Stomach (tissue), 9 donors: ENCODE measurements around the gene AARSD1. TPM values are rescaled to one million over a fixed set of nuclear protein-coding genes. Genes with fewer than 3 reads are reported as not detected.
A peak's percentile ranks its signal among the peaks of the same experiment; 100 is the strongest.

Source experiments
- DNase-seq, 2 donors: peaks; one replicate each; pipeline versions ENCODE4 v3.0.0 to v3.0.0-alpha.2; 2013 to 2019
- H3K27ac ChIP-seq, 5 donors: fragments of 200-600 bp in 4 of 5; sonication (generic) in 4 of 5; one replicate each; pipeline ENCODE4 v1.5.1; 2013 to 2019; ENCODE audit warnings: mild to moderate bottlenecking in 1 of 5, moderate library complexity in 1 of 5
- H3K27me3 ChIP-seq, 3 donors: fragments of 200-600 bp; sonication (generic); one replicate each; pipeline ENCODE4 v1.5.1; 2017 to 2019; ENCODE audit warnings: mixed run types in 1 of 3
- H3K36me3 ChIP-seq, 4 donors: fragments of 200-600 bp; sonication (generic); 1 replicate in 3 of 4; 2 replicates in 1 of 4; pipeline ENCODE4 v1.5.1; 2016 to 2019
- H3K4me1 ChIP-seq, 4 donors: fragments of 200-600 bp; sonication (generic); one replicate each; pipeline ENCODE4 v1.5.1; 2016 to 2019
- H3K4me3 ChIP-seq, 4 donors: fragments of 200-600 bp; sonication (generic) in 3 of 4; one replicate each; pipeline ENCODE4 v1.5.1; 2016 to 2019; ENCODE audit warnings: mild to moderate bottlenecking in 1 of 4
- H3K9me3 ChIP-seq, 4 donors: fragments of 200-600 bp; sonication (generic); one replicate each; pipeline ENCODE4 v1.5.1; 2016 to 2019
- EP300 ChIP-seq: sonication (generic); formaldehyde crosslinking; IDR thresholded peaks from one replicate; pipeline ENCODE4 v1.6.1; 2017; ENCODE audit warnings: antibody characterized with exemption
- POLR2A ChIP-seq, 4 donors: fragments of 450-650 bp; IDR thresholded peaks; one replicate each; pipeline ENCODE4 v1.6.1; 2016; ENCODE audit warnings: antibody characterized with exemption in 4 of 4, control low read depth in 2 of 4, mild to moderate bottlenecking in 1 of 4, moderate library complexity in 1 of 4
- POLR2AphosphoS5 ChIP-seq, 3 donors: sonication (generic); formaldehyde crosslinking; IDR thresholded peaks; one replicate each; pipeline ENCODE4 v1.6.1; 2016; ENCODE audit warnings: antibody characterized with exemption in 3 of 3
- WGBS, 5 donors: extraction: QIAGEN DNeasy Blood & Tissue Kit in 3 of 5; methylation state at CpG; one replicate each; pipeline versions ENCODE4 v1.1.5 to v1.1.7; 2013 to 2018; 5-methylcytosine and 5-hydroxymethylcytosine counted together
- intact Hi-C: fragments of 100-400 bp; cut with DNase I; formaldehyde crosslinking; loops from one replicate; pipeline ENCODE4 v1.15.1; 2023; ENCODE audit warnings: low total_unique reads
- polyA plus RNA-seq, 3 donors: library from polyadenylated mRNA; stranded (reverse); fragments of 200-250 nt; gene quantifications; one replicate each; pipeline ENCODE4 v1.2.3, GENCODE V29; 2013
- total RNA-seq, 5 donors: library from RNA; depleted of rRNA; stranded (reverse); fragments of >200 nt; gene quantifications; one replicate each; pipeline versions ENCODE4 v1.1.0 to v1.2.3, GENCODE V29; 2014 to 2016
- TF ChIP-seq, protein P1 (sequence below), 7 experiments: fragments of 450-650 bp in 4 of 7; fragments of 200-600 bp in 3 of 7; sonication (generic) in 3 of 7; IDR thresholded peaks; one replicate each; pipeline ENCODE4 v1.5.1; 2016 to 2019; ENCODE audit warnings: antibody characterized with exemption in 7 of 7, control low read depth in 2 of 7, mild to moderate bottlenecking in 1 of 7
- donor health status: healthy with polysubstance abuse.
- donor health status: Bipolar disorder and iron deficiency.
- donor health status: healthy.

AARSD1 gene
- total and polyA plus RNA-seq, 8 donors: 6.4 to 64.0 (median 35.6) TPM

- intact Hi-C loops: no loop called here
- Histone ChIP-seq H3K36me3 (peaks cover 46 to 75% (median 70%) of the 10 kb centered on the region in 4 donors), H3K9me3 (no peaks in the 10 kb centered on the region), H3K27me3 (no peaks in the 10 kb centered on the region), H3K4me1 (peaks cover 7 to 22% (median 9%) of the 10 kb centered on the region in 4 donors), H3K4me3 (no peak overlapping the region), H3K27ac (no peak overlapping the region)
- no peak for TF ChIP-seq POLR2AphosphoS5 (IDR thresholded peaks at IDR 0.05)
- no peak for TF ChIP-seq EP300
- no peak for TF ChIP-seq POLR2A (IDR thresholded peaks at IDR 0.05)
- TF ChIP-seq, protein P1, sequence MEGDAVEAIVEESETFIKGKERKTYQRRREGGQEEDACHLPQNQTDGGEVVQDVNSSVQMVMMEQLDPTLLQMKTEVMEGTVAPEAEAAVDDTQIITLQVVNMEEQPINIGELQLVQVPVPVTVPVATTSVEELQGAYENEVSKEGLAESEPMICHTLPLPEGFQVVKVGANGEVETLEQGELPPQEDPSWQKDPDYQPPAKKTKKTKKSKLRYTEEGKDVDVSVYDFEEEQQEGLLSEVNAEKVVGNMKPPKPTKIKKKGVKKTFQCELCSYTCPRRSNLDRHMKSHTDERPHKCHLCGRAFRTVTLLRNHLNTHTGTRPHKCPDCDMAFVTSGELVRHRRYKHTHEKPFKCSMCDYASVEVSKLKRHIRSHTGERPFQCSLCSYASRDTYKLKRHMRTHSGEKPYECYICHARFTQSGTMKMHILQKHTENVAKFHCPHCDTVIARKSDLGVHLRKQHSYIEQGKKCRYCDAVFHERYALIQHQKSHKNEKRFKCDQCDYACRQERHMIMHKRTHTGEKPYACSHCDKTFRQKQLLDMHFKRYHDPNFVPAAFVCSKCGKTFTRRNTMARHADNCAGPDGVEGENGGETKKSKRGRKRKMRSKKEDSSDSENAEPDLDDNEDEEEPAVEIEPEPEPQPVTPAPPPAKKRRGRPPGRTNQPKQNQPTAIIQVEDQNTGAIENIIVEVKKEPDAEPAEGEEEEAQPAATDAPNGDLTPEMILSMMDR (IDR thresholded peaks at IDR 0.05): no peak
- WGBS, 5 donors: 70 to 75% (median 73%) methylated on average over 5 of the region's 5 CpGs
- no peak for DNase-seq
These were observed 28.6 kb upstream of the AARSD1 start for GRCh38 chr17:42992872-42993271.

GRCh38 chr17:42991471-42991870 is 27.2 kb upstream of the AARSD1 start:
- intact Hi-C loops: no loop called here
- 92 to 96% (median 94%) methylated on average over 5 to 6 of the region's 6 CpGs for WGBS, 5 donors
- TF ChIP-seq POLR2AphosphoS5 (IDR thresholded peaks at IDR 0.05) (no peak), POLR2A (IDR thresholded peaks at IDR 0.05) (no peak), EP300 (no peak)
- TF ChIP-seq, protein P1 (IDR thresholded peaks at IDR 0.05): no peak
- peaks cover 53 to 89% (median 84%) of the 10 kb centered on the region in 4 donors for H3K36me3 ChIP-seq
- H3K4me3 ChIP-seq: no peak overlapping the region
- no peak overlapping the region for H3K27ac ChIP-seq
- DNase-seq: no peak
- no peaks in the 10 kb centered on the region for H3K9me3 ChIP-seq
- H3K27me3 ChIP-seq: no peaks in the 10 kb centered on the region
- H3K4me1 ChIP-seq: peaks cover 0 to 15% (median 0%) of the 10 kb centered on the region in 4 donors

- no peak for TF ChIP-seq POLR2A (IDR thresholded peaks at IDR 0.05)
- TF ChIP-seq, protein P1 (IDR thresholded peaks at IDR 0.05): no peak
- TF ChIP-seq EP300: no peak
- no peak for TF ChIP-seq POLR2AphosphoS5 (IDR thresholded peaks at IDR 0.05)
- H3K4me1 ChIP-seq: peaks cover 4 to 30% (median 8%) of the 10 kb centered on the region in 4 donors
- no peaks in the 10 kb centered on the region for H3K27me3 ChIP-seq
- peak overlapping the region in 2 of 5 donors; percentile 11 to 26 for H3K27ac ChIP-seq
- 86 to 93% (median 91%) methylated on average over 6 of the region's 6 CpGs for WGBS, 5 donors
- no peak overlapping the region for H3K4me3 ChIP-seq
- H3K9me3 ChIP-seq: no peaks in the 10 kb centered on the region
- H3K36me3 ChIP-seq: peaks cover 53 to 98% (median 95%) of the 10 kb centered on the region in 4 donors
- no peak for DNase-seq
- intact Hi-C loops: no loop called here
These were observed 25.7 kb upstream of the AARSD1 start for GRCh38 chr17:42989726-42990652.

GRCh38 chr17:42989141-42989540 is 24.9 kb upstream of the AARSD1 start:
- intact Hi-C loops: no loop called here
- H3K36me3 ChIP-seq: peaks cover 53 to 98% (median 87%) of the 10 kb centered on the region in 4 donors
- no peak for DNase-seq
- no peaks in the 10 kb centered on the region for H3K9me3 ChIP-seq
- H3K27me3 ChIP-seq: no peaks in the 10 kb centered on the region
- TF ChIP-seq POLR2AphosphoS5 (IDR thresholded peaks at IDR 0.05) (no peak), POLR2A (IDR thresholded peaks at IDR 0.05) (no peak), EP300 (no peak)
- TF ChIP-seq, protein P1 (IDR thresholded peaks at IDR 0.05): no peak
- peaks cover 7 to 38% (median 17%) of the 10 kb centered on the region in 4 donors for H3K4me1 ChIP-seq
- WGBS, 5 donors: 88 to 95% (median 93%) methylated on average over 5 of the region's 5 CpGs
- no peak overlapping the region for H3K27ac ChIP-seq
- H3K4me3 ChIP-seq: no peak overlapping the region
